RWPE2 (cell line): ENCODE results near the gene PRSS2.

Experiments used
- ATAC-seq: fragments of 200-7000 bp; cut with Tn5 transposase; 3 replicates; pipeline ENCODE4 v1.9.1; 2021; ENCODE audit warnings: low read depth
- DNase-seq: peaks from one replicate; pipeline ENCODE4 v3.0.0-alpha.2; 2020; ENCODE audit warnings: low spot score
- H3K27ac ChIP-seq: fragments of 450-650 bp; 2 replicates; pipeline ENCODE4 v1.5.1; 2017; ENCODE audit warnings: mild to moderate bottlenecking; ENCODE audit not compliant: poor library complexity, severe bottlenecking
- H3K27me3 ChIP-seq: fragments of 250-450 bp; sonication (Bioruptor Pico); 2 replicates; pipeline ENCODE4 v1.5.1; 2021; ENCODE audit warnings: mild to moderate bottlenecking, moderate library complexity; ENCODE audit not compliant: insufficient read depth, poor library complexity, severe bottlenecking
- H3K36me3 ChIP-seq: fragments of 250-450 bp; sonication (Bioruptor Pico); 2 replicates; pipeline ENCODE4 v1.5.1; 2020; ENCODE audit warnings: low read depth, mild to moderate bottlenecking, moderate library complexity
- H3K4me1 ChIP-seq: fragments of 250-450 bp; sonication (Bioruptor Pico); 2 replicates; pipeline ENCODE4 v1.5.1; 2021; ENCODE audit warnings: mild to moderate bottlenecking, moderate library complexity; ENCODE audit not compliant: insufficient read depth, poor library complexity, severe bottlenecking
- H3K4me3 ChIP-seq: fragments of 250-450 bp; sonication (Bioruptor Pico); 2 replicates; pipeline ENCODE4 v1.5.1; 2021; ENCODE audit warnings: mild to moderate bottlenecking, moderate library complexity; ENCODE audit not compliant: severe bottlenecking
- H3K9me3 ChIP-seq: fragments of 250-450 bp; sonication (Bioruptor Pico); 2 replicates; pipeline ENCODE4 v1.5.1; 2021; ENCODE audit warnings: mild to moderate bottlenecking, moderate library complexity; ENCODE audit not compliant: severe bottlenecking
- TF ChIP-seq, protein P1 (sequence below): fragments of 450-650 bp; IDR thresholded peaks from one replicate; pipeline ENCODE4 v1.5.1; 2017; ENCODE audit warnings: mild to moderate bottlenecking, moderate library complexity; ENCODE audit not compliant: poor library complexity, severe bottlenecking

Gene PRSS2

GRCh38 chr7:142819530-142819929 lies 48.8 kb downstream of the PRSS2 start:
- TF ChIP-seq, protein P1, sequence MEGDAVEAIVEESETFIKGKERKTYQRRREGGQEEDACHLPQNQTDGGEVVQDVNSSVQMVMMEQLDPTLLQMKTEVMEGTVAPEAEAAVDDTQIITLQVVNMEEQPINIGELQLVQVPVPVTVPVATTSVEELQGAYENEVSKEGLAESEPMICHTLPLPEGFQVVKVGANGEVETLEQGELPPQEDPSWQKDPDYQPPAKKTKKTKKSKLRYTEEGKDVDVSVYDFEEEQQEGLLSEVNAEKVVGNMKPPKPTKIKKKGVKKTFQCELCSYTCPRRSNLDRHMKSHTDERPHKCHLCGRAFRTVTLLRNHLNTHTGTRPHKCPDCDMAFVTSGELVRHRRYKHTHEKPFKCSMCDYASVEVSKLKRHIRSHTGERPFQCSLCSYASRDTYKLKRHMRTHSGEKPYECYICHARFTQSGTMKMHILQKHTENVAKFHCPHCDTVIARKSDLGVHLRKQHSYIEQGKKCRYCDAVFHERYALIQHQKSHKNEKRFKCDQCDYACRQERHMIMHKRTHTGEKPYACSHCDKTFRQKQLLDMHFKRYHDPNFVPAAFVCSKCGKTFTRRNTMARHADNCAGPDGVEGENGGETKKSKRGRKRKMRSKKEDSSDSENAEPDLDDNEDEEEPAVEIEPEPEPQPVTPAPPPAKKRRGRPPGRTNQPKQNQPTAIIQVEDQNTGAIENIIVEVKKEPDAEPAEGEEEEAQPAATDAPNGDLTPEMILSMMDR = no peak
- Histone ChIP-seq H3K4me1 (no peaks in the 10 kb centered on the region), H3K27ac (no peak overlapping the region), H3K9me3 (no peaks in the 10 kb centered on the region), H3K27me3 (peaks cover 60% of the 10 kb centered on the region), H3K4me3 (no peak overlapping the region), H3K36me3 (no peaks in the 10 kb centered on the region)
- DNase-seq (no peak), ATAC-seq (no peak)

DNA sequence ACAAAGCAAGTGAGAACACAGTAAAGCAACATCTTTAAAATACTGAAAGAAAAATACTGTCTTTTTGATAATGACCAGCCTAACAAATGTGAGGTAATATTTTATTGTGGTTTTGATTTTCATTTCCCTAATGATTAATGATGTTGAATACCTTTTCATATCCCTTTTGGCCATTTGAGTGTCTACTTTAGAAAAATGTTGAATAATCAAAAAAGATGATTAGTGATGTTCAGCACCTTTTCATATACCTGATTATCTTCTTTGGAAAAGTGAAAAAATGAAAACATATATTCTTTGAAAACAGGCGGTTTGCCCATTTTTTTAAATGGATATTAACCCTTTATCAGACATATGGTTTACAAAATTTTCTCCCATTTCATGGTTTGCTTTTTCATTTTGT lies 51.9 kb downstream of the PRSS2 start:
- H3K36me3 ChIP-seq = no peaks in the 10 kb centered on the region
- ATAC-seq = no peak
- DNase-seq = no peak
- H3K9me3 ChIP-seq = no peaks in the 10 kb centered on the region
- TF ChIP-seq, protein P1 = no peak
- peaks cover 53% of the 10 kb centered on the region for H3K27me3 ChIP-seq
- H3K27ac ChIP-seq = no peak overlapping the region
- no peaks in the 10 kb centered on the region for H3K4me1 ChIP-seq
- no peak overlapping the region for H3K4me3 ChIP-seq
